B cell (primary cell): Measurements from ENCODE around the gene TM4SF20.

Experiments
- EZH2 ChIP-seq: IDR thresholded peaks from 2 replicates; pipeline ENCODE4 v1.6.1; 2012; ENCODE audit warnings: borderline replicate concordance, low read depth, mild to moderate bottlenecking, moderate library complexity, low read length; ENCODE audit not compliant: insufficient read depth, poor library complexity, severe bottlenecking
- TF ChIP-seq, protein P1 (sequence below): fragments of 200-600 bp; IDR thresholded peaks from one replicate; pipeline ENCODE4 v1.8.0; 2022; ENCODE audit warnings: antibody characterized with exemption, mild to moderate bottlenecking

GRCh38 chr2:227416701-227417100 is 37.6 kb upstream of the TM4SF20 start:
- no peak for TF ChIP-seq EZH2
- TF ChIP-seq, protein P1, sequence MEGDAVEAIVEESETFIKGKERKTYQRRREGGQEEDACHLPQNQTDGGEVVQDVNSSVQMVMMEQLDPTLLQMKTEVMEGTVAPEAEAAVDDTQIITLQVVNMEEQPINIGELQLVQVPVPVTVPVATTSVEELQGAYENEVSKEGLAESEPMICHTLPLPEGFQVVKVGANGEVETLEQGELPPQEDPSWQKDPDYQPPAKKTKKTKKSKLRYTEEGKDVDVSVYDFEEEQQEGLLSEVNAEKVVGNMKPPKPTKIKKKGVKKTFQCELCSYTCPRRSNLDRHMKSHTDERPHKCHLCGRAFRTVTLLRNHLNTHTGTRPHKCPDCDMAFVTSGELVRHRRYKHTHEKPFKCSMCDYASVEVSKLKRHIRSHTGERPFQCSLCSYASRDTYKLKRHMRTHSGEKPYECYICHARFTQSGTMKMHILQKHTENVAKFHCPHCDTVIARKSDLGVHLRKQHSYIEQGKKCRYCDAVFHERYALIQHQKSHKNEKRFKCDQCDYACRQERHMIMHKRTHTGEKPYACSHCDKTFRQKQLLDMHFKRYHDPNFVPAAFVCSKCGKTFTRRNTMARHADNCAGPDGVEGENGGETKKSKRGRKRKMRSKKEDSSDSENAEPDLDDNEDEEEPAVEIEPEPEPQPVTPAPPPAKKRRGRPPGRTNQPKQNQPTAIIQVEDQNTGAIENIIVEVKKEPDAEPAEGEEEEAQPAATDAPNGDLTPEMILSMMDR: no peak
